Neural progenitor cell (in vitro differentiated cells): ENCODE data around the gene GAB2. TPM values are rescaled to one million over a fixed set of nuclear protein-coding genes. Genes with fewer than 3 reads are reported as not detected.
A peak's percentile ranks its signal among the peaks of the same experiment; 100 is the strongest.
"Not testable (repeated sequence)": the region's sequence is repeated elsewhere in the genome, so short reads cannot be mapped to it uniquely, and the experiment has no call there.

ENCODE experiments used
- DNase-seq: peaks from one replicate; pipeline ENCODE4 v3.0.0-alpha.2; 2016; ENCODE audit warnings: low spot score
- H2AFZ ChIP-seq: fragments of 200-600 bp; sonication (generic); replicated peaks from 2 replicates; pipeline ENCODE4 v1.6.1; 2016; ENCODE audit warnings: antibody characterized with exemption
- H3F3A ChIP-seq: fragments of 200-600 bp; sonication (generic); 2 replicates; pipeline ENCODE4 v1.6.1; 2016; ENCODE audit warnings: antibody characterized with exemption, low read depth
- H3K27ac ChIP-seq: fragments of 200-600 bp; sonication (generic); 2 replicates; pipeline ENCODE4 v1.5.1; 2016; ENCODE audit warnings: mild to moderate bottlenecking
- H3K27me3 ChIP-seq: fragments of 200-600 bp; sonication (generic); 2 replicates; pipeline ENCODE4 v1.6.1; 2016; ENCODE audit warnings: mild to moderate bottlenecking, moderate library complexity
- H3K36me3 ChIP-seq: fragments of 200-600 bp; sonication (generic); 2 replicates; pipeline ENCODE4 v1.5.1; 2016
- H3K4me1 ChIP-seq: fragments of 200-600 bp; sonication (generic); 2 replicates; pipeline ENCODE4 v1.6.1; 2016; ENCODE audit warnings: mixed run types
- H3K4me2 ChIP-seq: fragments of 200-600 bp; sonication (generic); 2 replicates; pipeline ENCODE4 v1.6.1; 2016
- H3K4me3 ChIP-seq: fragments of 200-600 bp; sonication (generic); 2 replicates; pipeline ENCODE4 v1.5.1; 2016
- H3K79me2 ChIP-seq: fragments of 200-600 bp; sonication (generic); 2 replicates; pipeline ENCODE4 v1.6.1; 2016; ENCODE audit warnings: low read depth
- H3K9ac ChIP-seq: fragments of 200-600 bp; sonication (generic); 2 replicates; pipeline ENCODE4 v1.6.1; 2016
- H3K9me3 ChIP-seq: fragments of 200-600 bp; sonication (generic); 2 replicates; pipeline ENCODE4 v1.5.1; 2016; ENCODE audit warnings: low read depth
- H4K20me1 ChIP-seq: fragments of 200-600 bp; sonication (generic); 2 replicates; pipeline ENCODE4 v1.6.1; 2016; ENCODE audit warnings: low read depth
- H3K27ac Mint-ChIP-seq: 3 replicates; pipeline ENCODE4 v1.8.0; 2021; ENCODE audit warnings: mixed read lengths
- H3K27me3 Mint-ChIP-seq: 2 replicates; pipeline ENCODE4 v1.8.0; 2022; ENCODE audit warnings: low read depth, mild to moderate bottlenecking, inconsistent platforms, moderate library complexity, mixed read lengths; ENCODE audit not compliant: insufficient read depth
- H3K36me3 Mint-ChIP-seq: 3 replicates; pipeline ENCODE4 v1.8.0; 2021; ENCODE audit warnings: mixed read lengths
- H3K4me1 Mint-ChIP-seq: 3 replicates; pipeline ENCODE4 v1.8.0; 2021; ENCODE audit warnings: mixed read lengths
- H3K4me3 Mint-ChIP-seq: 3 replicates; pipeline ENCODE4 v1.8.0; 2021; ENCODE audit warnings: mild to moderate bottlenecking, moderate library complexity, mixed read lengths
- H3K9me3 Mint-ChIP-seq: 3 replicates; pipeline ENCODE4 v1.8.0; 2020; ENCODE audit warnings: mixed read lengths
- CTCF ChIP-seq: fragments of 200-600 bp; sonication (generic); IDR thresholded peaks from 2 replicates; pipeline ENCODE4 v1.5.1; 2017; ENCODE audit warnings: antibody characterized with exemption, mild to moderate bottlenecking
- EZH2 ChIP-seq: fragments of 200-600 bp; sonication (generic); IDR thresholded peaks from 2 replicates; pipeline ENCODE4 v1.6.1; 2017; ENCODE audit warnings: antibody characterized with exemption, mild to moderate bottlenecking, moderate library complexity
- EZH2phosphoT487 ChIP-seq: fragments of 200-600 bp; sonication (generic); IDR thresholded peaks from 2 replicates; pipeline ENCODE4 v1.6.1; 2017; ENCODE audit warnings: antibody characterized with exemption
- total RNA-seq: library from RNA; depleted of rRNA; stranded (reverse); fragments of >200 nt; gene quantifications from 2 replicates; pipeline ENCODE4 v1.2.3, GENCODE V29; 2015; ENCODE audit warnings: low replicate concordance

GAB2 gene
- total RNA-seq, 1 donor from 2014 or later, result 11.1 TPM

- H3K27ac ChIP-seq, result no peak overlapping the region
- TF ChIP-seq CTCF, result no peak
- no peak for TF ChIP-seq EZH2phosphoT487
- TF ChIP-seq EZH2, result no peak
Measured at GRCh38 chr11:78239781-78240180, 177.8 kb downstream of the GAB2 start.

GRCh38 chr11:78237293-78238046 is 180.2 kb downstream of the GAB2 start:
- H3F3A ChIP-seq, result no peaks in the 10 kb centered on the region
- H3K36me3 Mint-ChIP-seq, result peaks cover 29% of the 10 kb centered on the region
- TF ChIP-seq EZH2 (no peak), EZH2phosphoT487 (no peak)
- H2AFZ ChIP-seq, result no peak overlapping the region
- H3K4me3 ChIP-seq, result no peak overlapping the region
- no peak overlapping the region for H3K4me3 Mint-ChIP-seq
- peaks cover 2% of the 10 kb centered on the region for H3K4me1 Mint-ChIP-seq
- no peaks in the 10 kb centered on the region for H3K27me3 ChIP-seq
- peaks cover 16% of the 10 kb centered on the region for H3K9me3 Mint-ChIP-seq
- no peak overlapping the region for H3K27ac ChIP-seq
- no peak overlapping the region for H3K9ac ChIP-seq
- H3K4me2 ChIP-seq, result no peak overlapping the region
- H4K20me1 ChIP-seq, result no peaks in the 10 kb centered on the region
- no peak for DNase-seq
- H3K27ac Mint-ChIP-seq, result no peak overlapping the region
- no peaks in the 10 kb centered on the region for H3K4me1 ChIP-seq
- H3K9me3 ChIP-seq, result no peaks in the 10 kb centered on the region
- H3K36me3 ChIP-seq, result peaks cover 7% of the 10 kb centered on the region
- no peaks in the 10 kb centered on the region for H3K27me3 Mint-ChIP-seq
- H3K79me2 ChIP-seq, result no peaks in the 10 kb centered on the region

More at GRCh38 chr11:78239781-78240180, 177.8 kb downstream of the GAB2 start:
- no peak overlapping the region for H3K4me3 Mint-ChIP-seq
- no peak overlapping the region for H3K4me2 ChIP-seq
- no peaks in the 10 kb centered on the region for H3F3A ChIP-seq
- DNase-seq, result peak; percentile 14
- no peak overlapping the region for H3K4me3 ChIP-seq
- H3K9me3 ChIP-seq, result no peaks in the 10 kb centered on the region
- no peaks in the 10 kb centered on the region for H3K4me1 ChIP-seq
- no peak overlapping the region for H3K27ac Mint-ChIP-seq
- H4K20me1 ChIP-seq, result no peaks in the 10 kb centered on the region
- peaks cover 2% of the 10 kb centered on the region for H3K4me1 Mint-ChIP-seq
- peaks cover 7% of the 10 kb centered on the region for H3K36me3 ChIP-seq
- H2AFZ ChIP-seq, result no peak overlapping the region
- H3K36me3 Mint-ChIP-seq, result peaks cover 32% of the 10 kb centered on the region
- no peaks in the 10 kb centered on the region for H3K27me3 ChIP-seq
- H3K79me2 ChIP-seq, result no peaks in the 10 kb centered on the region
- peaks cover 23% of the 10 kb centered on the region for H3K9me3 Mint-ChIP-seq
- H3K27me3 Mint-ChIP-seq, result no peaks in the 10 kb centered on the region
- no peak overlapping the region for H3K9ac ChIP-seq

- no peaks in the 10 kb centered on the region for H3K79me2 ChIP-seq
- no peaks in the 10 kb centered on the region for H4K20me1 ChIP-seq
- Mint-ChIP-seq H3K4me3 (no peak overlapping the region), H3K9me3 (peaks cover 6% of the 10 kb centered on the region), H3K4me1 (peaks cover 2% of the 10 kb centered on the region), H3K36me3 (peaks cover 18% of the 10 kb centered on the region), H3K27ac (no peak overlapping the region), H3K27me3 (no peaks in the 10 kb centered on the region)
- H3K4me3 ChIP-seq, result no peak overlapping the region
- H3F3A ChIP-seq, result no peaks in the 10 kb centered on the region
- DNase-seq, result no peak
- peaks cover 7% of the 10 kb centered on the region for H3K36me3 ChIP-seq
- no peak overlapping the region for H3K27ac ChIP-seq
- no peak overlapping the region for H3K9ac ChIP-seq
- no peaks in the 10 kb centered on the region for H3K9me3 ChIP-seq
- TF ChIP-seq EZH2phosphoT487, result no peak
- no peak for TF ChIP-seq CTCF
- no peak for TF ChIP-seq EZH2
- no peak overlapping the region for H2AFZ ChIP-seq
- no peaks in the 10 kb centered on the region for H3K4me1 ChIP-seq
- no peak overlapping the region for H3K4me2 ChIP-seq
- H3K27me3 ChIP-seq, result no peaks in the 10 kb centered on the region
Measured at GRCh38 chr11:78234006-78234405, 183.6 kb downstream of the GAB2 start.

- H3K4me2 ChIP-seq, H3K36me3 ChIP-seq, H3K4me1 Mint-ChIP-seq, H3K27me3 ChIP-seq, H3K9me3 ChIP-seq, H2AFZ ChIP-seq, H3K9ac ChIP-seq, DNase-seq, H3K4me3 Mint-ChIP-seq, H4K20me1 ChIP-seq, H3K27me3 Mint-ChIP-seq, H3K27ac ChIP-seq, H3F3A ChIP-seq, H3K27ac Mint-ChIP-seq, H3K79me2 ChIP-seq, H3K4me1 ChIP-seq, H3K9me3 Mint-ChIP-seq, H3K4me3 ChIP-seq: not testable (repeated sequence)
- H3K36me3 Mint-ChIP-seq, result peaks cover 13% of the 10 kb centered on the region
Measured at GRCh38 chr11:78233046-78233445, 184.6 kb downstream of the GAB2 start.
